Inflammatory macrophage treated with lipopolysaccharide for 1 hour (primary cell): Measurements from ENCODE around the gene C2orf81.
A peak's percentile ranks its signal among the peaks of the same experiment; 100 is the strongest.
"Not testable (repeated sequence)": the region's sequence is repeated elsewhere in the genome, so short reads cannot be mapped to it uniquely, and the experiment has no call there.

Experiments used
- DNase-seq, 2 donors: peaks; one replicate each; pipeline ENCODE4 v3.0.0-alpha.2; 2020 to 2022

Gene C2orf81

DNA sequence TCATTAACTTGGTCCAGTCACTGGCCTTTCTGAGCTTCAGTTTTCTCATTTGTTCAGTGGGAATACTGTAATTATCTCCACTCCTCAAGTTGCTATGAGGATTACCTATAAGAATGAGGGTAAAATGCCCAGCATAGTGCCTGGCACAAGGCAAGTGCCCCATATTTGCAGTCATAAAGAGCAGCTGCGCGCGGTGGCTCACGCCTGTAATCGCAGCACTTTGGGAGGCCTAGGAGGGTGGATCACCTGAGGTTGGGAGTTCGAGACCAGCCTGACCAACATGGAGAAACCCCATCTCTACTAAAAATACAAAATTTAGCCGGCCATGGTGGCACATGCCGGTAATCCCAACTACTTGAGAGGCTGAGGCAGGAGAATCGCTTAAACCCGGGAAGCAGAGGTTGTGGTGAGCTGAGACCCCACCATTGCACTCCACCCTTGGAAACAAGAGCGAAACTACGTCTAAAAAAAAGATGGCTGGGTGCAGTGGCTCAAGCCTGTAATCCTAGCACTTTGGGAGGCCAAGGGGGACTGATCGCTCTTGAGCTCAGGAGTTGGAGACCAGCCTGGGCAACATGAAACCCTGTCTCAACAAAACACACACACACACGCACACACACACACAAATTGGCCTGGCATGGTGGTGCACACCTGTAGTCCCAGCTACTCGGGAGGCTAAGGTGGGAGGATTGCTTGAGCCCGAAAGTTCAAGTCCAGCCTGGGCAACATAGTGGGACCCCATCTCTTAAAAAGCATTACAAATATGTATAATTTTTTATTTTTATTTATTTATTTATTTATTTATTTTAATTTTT is 21.3 kb upstream of the C2orf81 start:
- DNase-seq, result not testable (repeated sequence)

DNA sequence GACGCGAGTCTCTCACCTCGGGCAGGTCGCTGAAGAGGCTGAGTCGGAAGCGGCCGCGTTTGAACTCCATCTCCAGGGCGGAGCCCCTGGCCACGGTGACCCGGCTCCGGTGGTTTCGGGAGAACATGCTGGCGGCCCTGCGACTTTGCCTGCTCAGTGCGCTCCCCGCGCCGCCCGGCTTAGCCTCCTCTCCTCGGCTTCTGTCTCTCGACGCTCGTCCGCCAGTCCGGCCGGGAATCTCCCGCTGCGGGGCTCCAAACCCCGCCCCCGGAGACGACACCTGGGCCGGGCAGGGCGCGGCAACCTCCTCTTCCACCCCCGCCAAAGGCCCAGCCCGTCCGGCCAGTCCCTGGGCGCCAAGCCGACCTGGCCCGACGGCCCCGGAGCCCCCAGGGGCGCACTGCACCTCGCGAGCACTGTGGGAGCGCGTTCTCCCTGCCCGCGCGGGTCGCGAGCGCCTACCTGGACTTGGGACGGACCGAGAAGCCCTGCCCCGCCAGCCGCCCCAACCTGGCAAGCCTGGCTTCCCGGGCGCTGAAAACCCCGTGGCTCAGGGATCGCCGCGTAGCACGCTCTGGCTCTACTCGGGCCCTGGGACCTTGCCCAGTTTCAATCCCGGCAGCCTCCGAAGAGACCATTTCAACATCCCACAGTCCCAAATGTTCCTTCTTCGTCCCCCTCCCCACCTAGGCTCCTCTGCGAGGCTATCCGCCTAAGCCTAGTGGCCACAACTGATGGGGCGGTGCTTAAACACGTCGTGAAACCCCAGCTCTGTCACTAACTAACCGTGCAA is 20.5 kb upstream of the C2orf81 start, which contains the start of gene RTKN:
TSS of gene RTKN (minus strand) at position 248 of the 793 bp plus-strand sequence. CDS start at position 127, 121 bp downstream.
- DNase-seq, result no peak

DNA sequence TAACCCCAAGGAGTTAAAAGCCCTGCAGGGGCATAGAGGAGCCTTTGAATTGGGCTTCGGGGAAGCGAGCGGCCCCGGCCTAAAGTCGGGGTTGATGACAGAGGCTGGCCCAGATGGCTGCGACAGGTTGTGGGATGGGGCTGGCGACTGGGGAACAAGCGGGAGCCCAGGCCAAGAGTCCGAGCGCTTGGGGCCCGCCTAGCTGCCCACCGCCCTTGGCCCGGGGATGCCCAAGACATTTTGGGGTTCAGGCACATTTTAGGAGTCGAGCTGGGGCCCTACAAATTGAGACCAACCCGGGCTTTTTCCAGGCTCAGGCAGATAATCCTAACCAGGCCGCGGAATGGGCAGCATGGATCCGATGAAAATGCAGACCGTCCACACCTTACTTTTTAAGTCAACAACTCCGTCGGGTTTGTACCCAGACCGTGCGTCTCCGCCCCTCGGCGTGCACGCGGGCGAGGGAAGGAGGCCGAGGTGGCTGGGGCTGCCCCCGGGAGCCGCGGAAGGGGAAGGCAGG is 19.8 kb upstream of the C2orf81 start:
- no peak for DNase-seq

DNA sequence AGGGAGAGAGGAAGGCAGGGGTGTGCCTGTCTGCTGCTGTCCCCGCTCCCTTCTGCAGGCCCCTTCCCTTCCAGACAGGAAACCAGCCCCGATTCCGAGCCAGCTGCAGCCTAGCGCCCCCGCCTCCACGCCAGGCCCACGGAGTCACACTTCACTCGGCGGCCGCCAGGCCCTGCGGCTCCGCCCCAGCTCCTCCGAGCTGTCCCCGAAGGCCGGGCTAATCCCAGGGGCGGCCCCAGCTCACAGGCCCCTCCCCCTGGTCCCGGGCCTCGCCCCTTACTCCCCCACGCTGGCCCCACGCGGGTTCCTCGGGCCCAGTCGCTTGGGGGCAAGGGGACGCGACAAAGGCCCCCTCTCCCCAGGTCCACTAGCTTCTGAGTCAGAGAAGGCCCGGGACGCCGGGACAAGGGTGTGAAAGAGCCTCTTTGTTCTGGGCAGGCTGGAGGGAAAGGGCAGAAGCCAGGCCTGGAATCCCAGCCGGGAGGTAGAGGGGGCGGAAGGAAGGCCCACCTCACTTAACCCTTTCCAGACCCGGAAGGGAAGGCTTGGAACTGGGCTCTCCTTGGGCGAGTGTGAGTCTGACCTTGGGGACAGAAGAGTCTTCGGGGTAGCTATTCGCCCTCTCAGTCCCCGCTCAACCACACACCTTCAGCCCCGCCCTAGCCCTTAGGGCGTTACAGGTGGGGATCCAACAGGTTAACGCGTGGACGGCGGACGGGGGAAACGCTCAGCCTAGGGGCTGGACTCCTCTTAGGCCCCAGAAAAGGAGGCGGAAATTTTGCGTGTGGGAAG is 19.2 kb upstream of the C2orf81 start:
- peak; percentile 51 to 57 for DNase-seq

DNA sequence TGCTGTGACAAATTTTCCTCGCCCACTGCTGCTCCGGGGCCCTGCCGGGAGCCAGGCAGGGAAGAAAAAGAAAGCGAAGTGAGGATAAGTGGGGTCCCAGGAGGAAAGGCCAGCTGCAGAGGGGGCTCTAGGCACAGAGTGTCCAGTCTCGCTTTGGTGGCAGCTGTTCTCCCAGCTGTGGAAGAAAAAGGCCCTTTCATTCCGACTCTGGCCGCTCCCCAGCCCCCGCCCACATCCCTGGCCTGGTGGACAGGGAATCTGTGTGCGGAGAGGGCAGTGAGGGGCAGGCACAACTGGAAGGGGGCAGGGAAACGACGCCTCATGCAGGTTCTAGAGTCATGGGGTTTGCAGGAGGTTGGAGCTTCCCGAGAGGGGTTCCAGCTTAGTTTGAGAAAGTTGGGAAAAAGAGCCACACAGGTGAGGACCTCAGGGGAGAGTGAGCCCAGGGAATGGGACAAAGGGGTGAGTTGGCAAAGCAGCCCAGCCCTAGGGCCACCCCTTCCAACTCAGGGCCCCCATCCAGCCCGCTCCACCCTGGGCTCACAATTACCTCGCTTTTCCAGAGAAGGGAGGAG is 18.5 kb upstream of the C2orf81 start:
- DNase-seq, result no peak

DNA sequence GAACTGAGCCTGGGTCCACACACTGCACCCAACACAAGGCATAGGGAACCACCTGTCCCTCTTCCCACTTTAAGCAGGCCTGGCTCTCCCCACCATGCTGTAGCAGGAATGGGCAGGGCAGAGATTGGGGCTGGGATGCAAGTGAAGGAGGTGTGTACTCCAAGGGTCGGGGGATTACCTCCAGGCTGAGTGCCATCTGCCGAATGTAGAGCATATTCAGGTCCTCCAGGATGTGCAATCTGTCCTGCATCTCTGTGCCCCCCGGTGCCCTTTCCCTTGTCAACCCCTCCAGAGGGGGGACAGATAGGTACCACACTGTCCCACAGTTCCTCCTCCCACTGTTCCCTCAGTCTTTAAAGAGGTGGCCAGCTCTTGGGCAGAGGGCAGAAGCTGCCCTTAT is 18.0 kb upstream of the C2orf81 start:
- DNase-seq, result no peak

DNA sequence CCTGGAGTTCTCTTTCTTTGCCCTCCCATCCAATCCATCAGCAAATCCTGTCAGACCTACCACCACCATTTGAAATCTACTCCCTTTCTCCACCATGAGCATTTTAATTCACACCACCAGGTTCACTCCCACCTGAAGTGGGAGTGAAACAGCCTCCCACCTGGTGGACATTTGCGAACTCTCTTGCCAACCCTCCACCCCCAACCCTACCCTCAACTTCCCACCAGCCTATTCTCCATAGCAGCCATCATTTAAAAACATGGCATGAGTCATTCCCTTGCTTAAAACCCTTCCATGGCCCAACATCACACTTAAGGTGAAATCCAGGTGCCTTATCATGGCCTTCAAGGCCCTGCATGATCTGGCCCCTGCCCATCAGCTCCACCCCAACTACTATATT is 16.8 kb upstream of the C2orf81 start:
- no peak for DNase-seq

DNA sequence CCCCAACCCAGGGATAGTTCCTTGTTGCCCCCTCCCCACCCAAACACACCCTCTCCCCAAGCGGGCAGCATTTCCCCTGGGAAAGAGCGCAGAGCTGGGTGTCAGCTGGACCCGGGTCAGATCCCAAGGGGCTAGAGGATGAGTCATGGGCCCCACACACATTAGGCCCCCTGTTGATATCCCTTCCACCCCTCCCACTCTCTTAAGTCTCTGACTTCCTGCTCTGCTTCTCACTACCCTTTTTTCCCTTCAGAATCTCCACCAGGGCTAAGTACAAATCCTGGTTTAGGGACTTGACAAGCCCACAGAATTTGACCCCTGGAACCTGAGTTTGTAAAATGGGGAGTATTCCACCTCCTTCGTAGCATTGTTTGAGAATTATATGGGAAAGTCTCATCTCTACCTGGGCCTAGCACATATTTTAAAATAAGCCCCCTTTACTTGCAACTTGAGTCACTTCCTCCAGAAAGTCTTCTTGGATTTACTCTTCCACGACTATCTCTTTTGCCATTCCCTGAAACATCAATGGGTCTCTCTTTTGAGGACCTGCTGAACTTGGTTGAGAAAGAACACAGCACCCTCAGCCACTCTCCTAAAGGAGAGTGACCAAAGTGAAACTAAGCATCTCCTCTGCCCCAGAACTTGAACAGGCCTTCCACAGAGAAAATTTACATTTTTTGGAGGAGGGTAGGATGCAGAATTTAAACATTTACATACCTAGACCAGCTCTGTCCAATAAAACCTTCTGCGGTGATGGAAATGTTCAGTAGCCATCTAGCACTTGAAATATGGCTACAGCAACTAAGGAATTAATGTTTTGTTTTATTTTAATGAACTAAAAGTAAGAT is 15.7 kb upstream of the C2orf81 start:
- no peak for DNase-seq

DNA sequence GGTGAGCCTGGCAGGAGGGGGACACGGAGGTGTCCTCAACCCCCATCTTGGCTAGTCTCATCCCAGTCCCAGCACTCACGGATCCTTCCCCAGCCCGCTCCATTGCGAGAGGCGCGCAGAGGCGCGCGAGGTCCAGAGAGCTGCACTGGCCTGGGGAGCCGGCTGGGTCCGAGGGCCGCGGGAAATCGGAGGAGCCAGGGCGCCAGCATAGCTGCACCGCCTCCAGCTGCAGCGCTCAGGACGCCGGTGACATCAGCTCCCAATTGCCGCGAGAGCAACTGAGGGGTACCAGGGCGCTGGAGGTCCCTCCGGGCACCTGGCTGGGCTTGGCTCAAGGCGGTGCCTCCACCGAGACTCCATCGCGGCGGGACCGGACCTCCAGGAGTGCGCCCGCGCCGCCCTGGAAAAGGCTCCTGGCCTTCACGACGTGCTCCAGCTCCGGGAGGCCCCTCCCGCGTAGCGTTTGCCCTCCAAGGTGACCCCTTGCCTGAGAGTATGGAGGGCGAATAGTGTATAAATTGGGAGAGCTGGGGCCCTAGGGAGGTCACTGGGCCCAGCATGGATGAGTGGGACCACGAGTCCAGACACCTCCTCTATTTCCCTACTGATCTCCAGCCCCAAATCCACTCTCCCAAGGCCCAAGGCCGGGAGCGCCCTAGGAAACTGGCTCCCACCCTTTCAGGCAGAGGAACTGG is 14.8 kb upstream of the C2orf81 start:
- DNase-seq, result no peak

DNA sequence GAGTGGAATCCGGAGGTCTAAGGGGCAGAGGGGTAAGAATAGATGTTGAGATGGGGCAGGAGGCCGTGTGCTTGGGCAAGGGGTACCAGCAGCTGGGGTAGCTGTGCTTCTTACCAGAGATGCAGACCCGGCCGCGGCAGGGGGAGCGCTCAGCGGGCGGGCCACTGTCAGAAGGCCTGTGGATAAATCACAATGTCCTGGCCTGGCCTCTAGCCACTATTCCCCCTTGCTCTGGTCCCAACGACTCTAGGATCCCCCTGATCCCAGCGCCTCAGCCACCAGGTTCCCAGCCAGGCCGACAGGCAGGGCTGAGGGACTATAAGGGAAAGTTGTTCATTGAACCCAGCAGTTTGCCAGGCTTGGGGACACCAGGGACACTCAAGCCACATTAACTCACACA is 9.1 kb upstream of the C2orf81 start:
- DNase-seq, result no peak

DNA sequence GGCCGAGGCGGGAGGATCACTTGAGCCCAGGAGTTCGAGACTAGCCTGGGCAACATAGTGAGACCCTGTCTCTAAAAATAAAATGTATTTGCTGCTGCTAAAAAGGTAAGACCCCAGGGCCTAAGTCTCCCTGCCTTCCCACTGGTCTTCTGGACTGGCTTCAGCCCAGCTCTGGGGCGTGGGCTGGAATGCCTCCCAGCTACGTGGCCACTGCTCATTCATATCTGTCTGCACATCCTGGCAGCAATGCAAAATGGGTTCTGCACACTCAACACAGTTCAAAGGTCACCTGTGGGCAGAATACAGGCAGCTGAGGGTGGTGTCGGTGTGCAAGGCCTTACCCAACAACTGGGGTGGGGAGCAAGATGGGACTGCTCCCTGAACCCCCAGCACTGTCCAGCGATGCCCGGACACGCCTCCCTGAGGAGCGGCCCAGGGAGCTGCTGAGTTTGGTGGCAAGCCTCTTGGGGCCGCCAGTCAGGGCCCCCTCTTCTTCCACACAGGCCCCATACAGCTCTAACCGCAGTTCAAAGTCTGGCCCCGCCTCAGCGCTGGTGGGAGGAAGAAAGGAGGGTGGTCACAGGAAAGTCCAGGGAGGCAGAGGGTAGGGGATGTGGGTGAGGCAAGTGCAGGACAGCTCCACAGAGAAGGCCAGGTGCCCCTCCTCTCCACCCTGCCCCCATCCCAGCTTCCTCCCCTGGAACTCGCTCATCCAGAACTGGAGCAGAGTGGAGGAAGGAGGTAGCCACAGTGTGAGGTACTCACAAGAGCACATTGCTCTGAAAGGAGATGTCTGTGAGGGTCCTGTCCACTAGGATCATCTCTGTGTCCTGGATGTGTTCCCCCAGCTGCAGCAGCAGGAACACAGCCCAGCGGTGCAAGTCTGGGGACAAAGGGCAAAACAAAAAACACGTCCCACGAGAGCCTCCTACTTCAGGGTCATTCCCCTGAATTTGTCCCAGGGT is 8.3 kb upstream of the C2orf81 start:
- no peak for DNase-seq

DNA sequence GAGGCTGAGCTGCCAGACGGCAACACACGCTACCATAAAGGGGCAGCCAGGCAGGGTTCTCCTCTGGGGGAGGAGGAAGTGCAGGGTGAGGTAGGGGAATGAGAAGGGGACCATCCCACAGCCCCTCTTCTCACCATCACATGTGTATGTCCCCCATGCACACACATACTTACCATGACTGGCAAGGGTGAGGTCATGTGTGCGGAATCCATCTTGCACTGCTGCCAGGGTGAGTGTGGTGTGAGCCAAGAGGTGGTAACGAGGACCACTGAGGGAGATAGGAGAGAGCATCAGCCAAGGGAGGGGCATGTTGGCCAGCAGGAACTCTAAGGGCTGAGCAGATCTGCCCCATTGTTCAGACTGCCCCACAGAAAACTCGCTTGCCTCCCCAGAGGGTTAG is 7.3 kb upstream of the C2orf81 start:
- no peak for DNase-seq

DNA sequence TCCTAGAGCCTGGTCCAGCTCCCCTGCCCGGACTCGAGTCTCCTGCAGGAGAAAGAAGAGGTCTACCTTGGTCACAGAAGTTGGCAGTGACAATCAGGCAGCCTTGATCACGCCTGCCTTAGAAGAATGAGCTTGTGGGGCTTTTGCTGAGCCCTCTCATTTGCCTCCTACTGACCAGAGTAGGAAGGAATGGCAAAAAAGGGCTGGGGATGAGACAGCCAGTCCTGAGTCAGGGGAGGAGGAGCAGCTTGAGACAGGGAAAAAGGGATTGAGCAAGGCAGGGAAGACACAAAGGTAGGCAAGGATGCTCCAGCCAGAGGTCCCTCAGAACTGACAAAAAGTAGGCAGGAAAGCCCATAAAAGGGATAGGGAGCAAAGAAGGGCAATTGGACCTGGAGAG is 6.1 kb upstream of the C2orf81 start:
- DNase-seq, result no peak

DNA sequence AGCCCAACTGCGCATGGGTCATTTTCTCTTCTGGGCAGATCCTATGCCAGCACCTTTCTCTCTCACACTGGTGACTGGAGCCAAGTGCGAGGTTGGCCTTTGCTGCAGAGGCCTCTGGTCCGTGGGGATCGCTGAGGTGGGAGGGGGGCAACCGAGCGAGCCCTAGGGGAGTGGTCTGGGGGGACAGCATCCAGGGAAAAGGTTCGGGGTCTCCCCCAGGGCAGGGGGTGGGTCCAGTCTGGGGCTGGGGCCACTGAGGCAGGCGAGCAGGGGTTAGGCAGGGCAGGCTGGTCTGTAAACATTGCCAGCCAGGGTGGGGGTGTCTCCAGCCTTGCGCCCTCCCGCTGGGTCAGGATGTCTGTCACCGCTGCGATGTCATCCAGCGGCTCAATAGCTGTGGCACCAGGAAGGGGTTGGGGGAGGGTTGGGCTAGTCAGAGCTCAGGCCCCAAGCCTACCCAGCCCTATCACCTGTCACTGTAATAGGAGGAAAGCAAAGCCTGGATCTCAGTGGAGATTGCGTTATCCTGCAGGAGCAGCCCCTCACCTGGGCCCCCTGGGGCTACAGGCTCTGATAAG is 4.9 kb upstream of the C2orf81 start:
- DNase-seq, result no peak

DNA sequence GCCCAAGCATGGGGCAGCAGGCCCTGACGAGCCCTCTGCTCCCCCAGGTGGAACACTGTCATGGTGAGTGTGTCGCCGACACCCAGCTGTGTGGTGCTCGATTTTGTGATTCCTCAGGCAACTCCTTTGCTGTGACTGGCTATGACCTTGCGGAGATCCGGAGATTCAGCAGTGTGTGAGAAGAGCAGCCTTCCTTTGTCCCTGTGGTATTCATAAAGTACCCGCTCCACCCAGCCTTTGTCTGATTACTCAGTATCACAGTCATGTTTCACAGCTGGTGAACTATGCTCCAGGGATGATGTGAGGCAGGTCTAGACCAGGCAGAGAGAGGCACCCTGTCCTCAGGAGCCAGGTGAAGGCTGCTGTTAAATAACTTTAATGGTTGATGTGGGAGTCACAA is 4.1 kb upstream of the C2orf81 start:
- DNase-seq, result no peak

DNA sequence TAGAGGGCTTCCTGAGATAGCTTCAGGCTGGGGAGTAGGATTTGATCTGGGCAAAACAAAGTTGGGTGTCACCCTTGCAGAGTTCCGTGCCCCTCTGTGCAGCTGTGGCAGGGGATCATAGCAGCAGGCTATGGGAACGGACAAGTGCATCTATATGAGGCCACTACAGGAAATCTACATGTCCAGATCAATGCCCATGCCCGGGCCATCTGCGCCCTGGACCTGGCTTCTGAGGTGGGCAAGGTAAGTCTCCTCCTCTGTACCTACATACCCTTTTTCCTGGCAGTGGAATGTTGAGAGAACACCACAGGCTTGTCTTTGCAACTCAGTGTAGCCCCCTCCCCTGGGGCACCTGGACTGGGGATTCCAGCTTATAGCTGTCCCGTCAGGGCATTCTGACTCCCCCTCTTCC is 3.6 kb upstream of the C2orf81 start:
- DNase-seq, result no peak

DNA sequence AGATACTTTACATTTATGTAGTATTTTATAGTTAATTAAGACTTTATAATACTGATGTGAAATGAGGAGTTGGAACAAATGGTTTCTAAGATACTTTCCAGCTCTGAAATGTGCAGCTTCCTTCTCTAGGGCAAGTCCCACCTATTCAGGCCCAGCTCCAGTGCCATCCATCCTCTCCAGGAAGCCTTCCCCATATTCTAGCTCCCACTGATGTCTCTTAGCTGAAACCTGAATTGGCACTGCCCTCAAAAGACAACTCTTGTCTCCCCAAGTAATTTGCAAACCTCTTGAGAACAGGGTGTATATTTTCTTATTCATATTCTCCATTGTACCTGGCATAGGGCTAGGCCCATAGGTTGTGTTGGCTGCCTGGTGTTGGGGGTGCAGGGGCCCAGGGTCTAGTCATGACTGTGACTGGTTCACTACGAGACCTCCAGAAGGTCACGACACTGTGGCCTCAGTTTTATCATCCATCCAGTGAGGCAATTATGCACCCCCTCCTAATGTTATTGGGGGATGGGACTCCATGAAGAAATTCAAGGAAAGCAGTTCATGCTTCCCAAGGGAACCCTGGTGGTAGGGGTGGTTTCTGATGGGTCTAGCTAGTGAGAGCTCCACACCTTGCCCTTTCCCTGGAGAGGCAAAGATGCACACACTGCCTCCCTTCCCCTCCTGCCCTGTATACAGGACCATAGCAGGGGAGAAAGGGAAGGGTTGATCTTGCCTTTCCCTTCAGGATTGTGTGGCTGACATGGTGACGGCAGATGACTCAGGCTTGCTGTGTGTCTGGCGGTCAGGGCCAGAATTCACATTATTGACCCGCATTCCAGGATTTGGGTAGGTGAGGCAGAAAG is 2.9 kb upstream of the C2orf81 start:
- no peak for DNase-seq
